GM18861 (cell line): ENCODE results near the gene MRFAP1L1.

ENCODE experiments used
- ATAC-seq: cut with Tn5 transposase; IDR thresholded peaks from one replicate; pipeline ENCODE4 v1.9.1; 2021; ENCODE audit not compliant: unreplicated experiment

MRFAP1L1 gene

GRCh38 chr4:6716958-6717655, 7.4 kb upstream of the MRFAP1L1 start:
- no peak for ATAC-seq

- ATAC-seq, result peak; percentile 58
Observed at GRCh38 chr4:6716018-6716911, 6.6 kb upstream of the MRFAP1L1 start, which contains the start of gene BLOC1S4. TSS of gene BLOC1S4 (plus strand) at chr4:6716174. CDS start at chr4:6716210, 36 bp downstream.

- ATAC-seq, result no peak
Observed at GRCh38 chr4:6715704-6716017, 6.0 kb upstream of the MRFAP1L1 start.

GRCh38 chr4:6714954-6715353, 5.3 kb upstream of the MRFAP1L1 start:
- ATAC-seq, result no peak

- ATAC-seq, result no peak
Observed at GRCh38 chr4:6710996-6711395, 1.3 kb upstream of the MRFAP1L1 start.

- no peak for ATAC-seq
Observed at GRCh38 chr4:6710282-6710681, 617 bp upstream of the MRFAP1L1 start.

- ATAC-seq, result no peak
Observed at GRCh38 chr4:6706173-6706572, 3.5 kb downstream of the MRFAP1L1 start.

GRCh38 chr4:6705646-6706045, 4.0 kb downstream of the MRFAP1L1 start:
- ATAC-seq, result no peak

- ATAC-seq, result no peak
Observed at GRCh38 chr4:6703786-6704185, 5.9 kb downstream of the MRFAP1L1 start.

- ATAC-seq, result no peak
Observed at GRCh38 chr4:6702761-6703160, 6.9 kb downstream of the MRFAP1L1 start.

- no peak for ATAC-seq
Observed at GRCh38 chr4:6701371-6701770, 8.3 kb downstream of the MRFAP1L1 start.

- ATAC-seq, result no peak
Observed at GRCh38 chr4:6699903-6700302, 9.8 kb downstream of the MRFAP1L1 start.

GRCh38 chr4:6699388-6699787, 10.3 kb downstream of the MRFAP1L1 start:
- ATAC-seq, result no peak

- ATAC-seq, result no peak
Observed at GRCh38 chr4:6697131-6697530, 12.5 kb downstream of the MRFAP1L1 start.

GRCh38 chr4:6696611-6697010, 13.1 kb downstream of the MRFAP1L1 start:
- ATAC-seq, result no peak

- ATAC-seq, result no peak
Observed at GRCh38 chr4:6695660-6696610, 13.7 kb downstream of the MRFAP1L1 start.

GRCh38 chr4:6694177-6694901, 15.3 kb downstream of the MRFAP1L1 start:
- ATAC-seq, result no peak

GRCh38 chr4:6693231-6694176, 16.2 kb downstream of the MRFAP1L1 start, which contains the start of gene S100P:
TSS of gene S100P (plus strand) at chr4:6693878. CDS start at chr4:6693933, 55 bp downstream.
- no peak for ATAC-seq

GRCh38 chr4:6692806-6693205, 16.9 kb downstream of the MRFAP1L1 start:
- no peak for ATAC-seq
